ENCODE results near the gene ARMH2.
"Not testable (repeated sequence)": the region's sequence is repeated elsewhere in the genome, so short reads cannot be mapped to it uniquely, and the experiment has no call there.

ARMH2 gene

DNA sequence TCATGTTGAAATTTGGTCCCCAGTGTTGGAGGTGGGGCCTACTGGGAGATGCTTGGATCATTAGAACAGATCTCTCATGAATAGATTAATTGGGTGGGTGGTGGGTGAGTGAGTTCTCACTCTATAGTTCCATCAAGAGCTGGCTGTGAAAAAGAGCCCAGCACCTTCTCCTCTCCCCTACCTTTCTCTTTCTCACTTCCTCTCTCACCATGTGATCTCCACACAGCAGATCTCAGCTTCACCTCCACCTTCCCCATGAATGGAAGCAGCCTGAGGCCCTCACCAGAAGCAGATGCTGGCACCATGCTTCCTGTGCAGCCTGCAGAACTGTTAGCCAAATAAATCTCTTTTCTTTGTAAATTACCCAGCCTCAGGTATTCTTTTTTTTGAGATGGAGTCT, 36.9 kb downstream of the ARMH2 start:
- no peak for DNase-seq

DNA sequence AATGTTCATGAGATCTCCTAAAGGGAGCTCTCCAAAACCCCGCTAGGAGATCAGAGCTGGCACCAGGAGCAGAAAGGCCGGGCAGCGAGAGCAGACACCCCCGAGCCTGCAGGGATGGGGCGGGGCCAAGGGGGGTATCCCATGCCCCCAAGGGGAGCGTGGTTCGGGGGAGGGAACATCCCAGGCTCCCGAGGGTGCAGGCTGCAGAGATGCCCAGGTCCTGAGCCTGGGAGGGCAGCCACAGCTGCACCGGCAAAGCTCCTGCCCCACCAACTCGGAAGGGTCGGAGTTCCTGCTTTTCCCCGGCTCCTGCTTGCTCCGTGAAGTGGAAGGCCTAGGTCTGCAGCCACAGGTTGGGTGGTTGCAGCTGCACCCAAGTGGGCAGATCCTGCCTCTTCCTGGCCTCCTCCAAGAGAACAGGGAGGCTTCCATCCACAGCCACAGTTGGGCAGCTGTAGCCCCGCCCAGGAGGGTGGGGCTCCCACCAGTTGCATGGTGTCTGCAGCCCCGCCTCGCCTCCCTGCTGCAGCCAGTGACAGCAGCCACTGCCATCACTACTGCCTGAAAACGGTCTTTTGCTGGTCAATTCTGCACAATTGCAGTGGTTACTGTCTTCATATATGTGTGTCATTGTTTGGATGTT, 37.4 kb downstream of the ARMH2 start:
- DNase-seq, result no peak

DNA sequence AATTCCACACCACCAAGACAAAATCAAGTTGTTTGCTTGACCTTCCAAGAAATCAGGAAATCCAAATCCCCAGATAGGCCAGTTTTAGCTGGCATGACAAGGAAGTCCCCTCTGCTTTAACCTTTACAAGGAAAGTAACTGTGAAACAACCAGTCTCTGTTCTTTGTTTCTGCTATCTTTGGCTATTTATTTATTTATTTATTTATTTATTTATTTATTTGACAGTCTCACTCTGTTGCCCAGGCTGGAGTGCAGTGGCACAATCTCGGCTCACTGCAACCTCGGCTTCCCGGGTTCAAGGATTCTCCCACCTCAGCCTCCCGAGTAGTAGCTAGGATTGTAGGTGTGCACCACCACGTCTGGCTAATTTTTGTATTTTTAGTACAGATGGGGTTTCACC, 38.5 kb downstream of the ARMH2 start:
- DNase-seq, result no peak

DNA sequence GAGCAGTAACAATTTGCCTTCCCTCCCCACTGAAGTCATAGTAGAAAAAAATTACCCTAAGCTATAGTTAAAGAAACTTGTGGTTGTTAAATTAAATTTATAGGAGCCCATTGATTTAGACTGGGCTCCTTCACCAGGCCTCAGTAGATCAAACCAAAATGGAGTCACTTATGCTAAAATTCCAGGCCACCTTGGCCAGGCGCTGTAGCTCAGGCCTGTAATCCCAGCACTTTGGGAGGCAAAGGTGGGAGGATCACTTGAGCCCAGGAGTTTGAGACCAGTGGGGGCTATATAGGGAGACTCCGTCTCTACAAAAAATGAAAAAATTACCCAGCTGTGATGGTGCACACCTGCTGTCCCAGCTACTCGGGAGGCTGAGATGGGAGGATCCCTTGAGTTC, 39.0 kb downstream of the ARMH2 start:
- DNase-seq, result no peak

DNA sequence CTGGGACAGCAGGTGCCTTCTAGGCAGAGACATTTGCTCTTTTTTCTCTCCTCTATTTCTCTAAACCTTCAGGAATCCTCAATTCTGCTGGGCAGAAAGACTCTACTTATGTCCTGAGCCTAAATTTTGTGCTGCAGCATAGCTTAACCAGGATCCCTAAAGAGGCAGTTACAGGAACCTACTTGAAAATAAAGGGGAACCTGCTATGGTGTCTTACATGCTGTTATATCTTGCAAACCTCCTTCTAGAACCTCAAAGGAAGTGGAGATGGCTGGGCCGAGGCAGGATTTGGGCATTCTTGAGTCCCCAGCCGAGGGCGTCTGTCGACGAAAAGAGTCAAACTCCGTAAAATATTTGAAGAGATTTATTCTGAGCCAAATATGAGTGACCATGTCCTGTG, 41.1 kb downstream of the ARMH2 start:
- no peak for DNase-seq

DNA sequence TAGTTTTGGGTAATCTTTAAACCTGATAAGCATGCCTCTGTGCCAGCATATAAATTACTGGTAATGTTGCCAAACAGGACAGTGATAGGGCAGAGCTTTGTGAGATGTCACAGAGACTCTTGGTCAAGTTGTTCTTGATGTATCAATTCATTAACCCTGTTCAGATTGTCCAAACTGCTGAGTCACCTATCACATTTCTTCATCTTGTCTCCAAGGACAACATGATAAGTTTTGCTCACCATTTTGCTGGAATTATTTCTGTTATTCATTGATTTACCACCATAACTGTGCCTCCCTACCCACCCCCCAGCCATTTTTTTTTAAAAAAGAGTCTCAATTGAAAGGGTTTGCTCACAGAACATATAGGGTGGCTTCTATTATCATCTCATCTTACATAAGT, 43.4 kb downstream of the ARMH2 start:
- no peak for DNase-seq

DNA sequence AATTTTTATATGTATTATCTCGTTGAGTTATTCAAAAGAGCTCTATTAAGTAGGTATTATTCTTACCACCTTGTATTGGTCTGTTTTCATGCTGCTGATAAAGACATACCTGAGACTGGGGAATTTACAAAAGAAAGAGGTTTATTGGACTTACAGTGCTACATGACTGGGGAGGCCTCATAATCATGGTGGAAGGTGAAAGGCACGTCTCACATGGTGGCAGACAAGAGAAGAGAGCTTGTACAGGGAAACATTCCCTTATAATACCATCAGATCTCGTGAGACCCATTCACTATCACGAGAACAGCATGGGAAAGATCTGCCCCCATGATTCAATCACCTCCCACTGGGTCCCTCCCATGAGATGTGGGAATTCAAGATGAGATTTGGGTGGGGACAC, 44.3 kb downstream of the ARMH2 start:
- not testable (repeated sequence) for DNase-seq

DNA sequence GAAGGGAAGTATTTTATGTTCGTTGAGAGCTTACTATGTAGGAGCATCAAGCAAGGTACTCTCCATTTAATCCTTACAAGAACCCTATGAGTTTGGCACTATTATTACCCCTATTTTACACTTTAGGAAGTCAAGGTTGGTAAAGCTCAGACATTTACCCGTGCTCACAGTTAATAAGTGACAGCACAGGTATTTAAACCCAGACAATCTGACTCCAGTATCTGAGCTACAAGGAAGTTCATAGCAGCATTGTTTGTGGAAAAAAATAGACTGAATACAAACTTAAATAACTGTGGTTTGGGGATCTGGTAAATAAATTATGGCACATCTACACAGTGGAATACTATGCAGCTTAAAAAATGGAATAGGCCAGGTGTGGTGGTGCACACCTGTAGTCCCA, 45.2 kb downstream of the ARMH2 start:
- no peak for DNase-seq

DNA sequence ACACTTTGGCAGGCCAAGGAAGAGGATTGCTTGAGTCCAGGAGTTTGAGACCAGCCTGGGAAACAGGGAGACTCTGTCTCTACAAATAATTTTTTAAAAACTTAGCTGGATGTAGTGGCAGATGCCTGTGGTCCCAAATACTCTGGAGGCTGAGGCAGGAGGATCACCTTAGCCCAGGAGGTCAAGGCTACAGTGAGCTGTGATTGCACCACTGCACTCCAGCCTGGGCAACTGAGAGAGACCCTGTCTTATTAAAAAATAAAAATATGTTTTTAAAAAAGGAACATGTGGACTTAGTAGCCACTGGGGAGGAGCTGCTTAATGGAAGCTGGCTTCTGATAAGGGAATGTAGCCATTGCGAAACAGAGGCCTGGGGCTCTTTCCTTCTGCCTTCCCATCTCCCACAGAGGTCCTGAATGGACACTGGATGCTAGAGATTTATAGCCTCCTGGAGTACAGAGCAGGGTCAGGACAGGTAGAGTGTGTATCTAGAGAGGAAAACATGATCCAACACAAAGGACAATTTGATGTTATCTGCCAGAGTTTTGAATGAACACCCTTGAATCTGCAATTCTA, 45.7 kb downstream of the ARMH2 start:
- no peak for DNase-seq

DNA sequence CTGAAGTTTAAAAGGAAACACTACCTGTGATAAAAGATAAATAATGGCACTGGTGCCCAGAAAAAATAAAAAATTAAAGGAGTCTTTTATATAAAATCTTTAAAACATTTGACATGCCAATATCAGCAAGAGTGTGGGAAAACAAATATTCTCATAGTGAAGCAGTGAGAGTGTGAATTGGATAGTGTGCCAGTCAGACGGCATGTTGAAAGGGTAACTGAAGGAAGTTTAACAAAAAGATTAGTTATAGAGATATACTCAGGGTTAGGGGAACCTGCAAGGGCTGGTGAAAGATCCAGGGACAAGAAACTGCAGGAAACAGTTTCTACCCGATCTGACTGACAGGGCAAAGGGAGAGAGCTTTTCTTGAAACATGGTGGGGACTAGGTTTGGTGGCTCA, 46.2 kb downstream of the ARMH2 start:
- DNase-seq, result no peak

DNA sequence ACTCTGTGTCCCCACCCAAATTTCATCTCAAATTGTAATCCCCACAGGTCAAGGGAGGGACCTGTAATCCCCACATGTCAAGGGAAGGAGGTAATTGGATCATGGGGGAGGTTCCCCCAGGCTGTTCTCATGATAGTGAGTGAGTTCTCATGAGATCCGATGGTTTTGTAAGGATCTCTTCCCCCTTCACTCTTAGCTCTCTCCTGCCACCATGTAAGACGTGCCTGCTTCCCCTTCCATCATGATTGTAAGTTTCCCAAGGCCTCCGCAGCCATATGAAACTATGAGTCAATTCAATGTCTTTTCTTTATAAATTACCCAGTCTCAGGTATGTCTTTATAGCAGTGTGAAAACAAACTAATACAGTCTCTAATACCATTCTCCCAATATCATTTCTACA, 47.8 kb downstream of the ARMH2 start:
- not testable (repeated sequence) for DNase-seq

DNA sequence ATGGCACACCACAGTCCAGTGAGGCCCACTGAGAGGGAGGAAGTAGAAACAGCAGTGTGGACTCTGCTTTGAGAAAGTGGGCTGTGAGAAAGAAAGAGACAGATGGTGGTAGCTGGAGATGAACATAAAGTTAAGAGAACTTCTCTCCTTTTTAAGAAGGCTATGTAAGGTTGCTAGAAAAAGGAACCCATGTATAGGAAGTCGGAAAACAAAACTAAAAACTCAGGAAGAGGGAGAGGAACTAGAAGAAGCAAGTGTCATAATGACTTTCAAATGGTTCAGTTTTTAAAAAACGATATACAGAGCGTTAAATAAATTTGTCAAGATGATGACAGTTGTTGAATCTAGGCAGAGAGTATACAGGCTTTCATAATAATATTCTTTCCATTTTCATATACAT, 49.4 kb downstream of the ARMH2 start:
- DNase-seq, result no peak

Measured in activated CD4-positive, CD25-positive, alpha-beta regulatory T cell treated with anti-CD3 and anti-CD28 coated beads, Interleukin-2, amount 50 U/mL, for 72 hours (primary cell).